Measurements from ENCODE around the gene CLCN7. TPM values are rescaled to one million over a fixed set of nuclear protein-coding genes. Genes with fewer than 3 reads are reported as not detected.

Gene CLCN7
- total and polyA plus RNA-seq, 2 of the 13 experiments (the other 11 are each of a cell fraction or from before 2014, with no cell fraction given), result 24.6 to 25.1 TPM

- TF ChIP-seq PLSCR1 (CRISPR knock-in tag; IDR thresholded peaks at IDR 0.05; ENCODE audit: borderline replicate concordance), result no peak
- peak; percentile 64 for TF ChIP-seq ZFY (CRISPR knock-in tag; IDR thresholded peaks at IDR 0.05)
- TF ChIP-seq, protein P1, sequence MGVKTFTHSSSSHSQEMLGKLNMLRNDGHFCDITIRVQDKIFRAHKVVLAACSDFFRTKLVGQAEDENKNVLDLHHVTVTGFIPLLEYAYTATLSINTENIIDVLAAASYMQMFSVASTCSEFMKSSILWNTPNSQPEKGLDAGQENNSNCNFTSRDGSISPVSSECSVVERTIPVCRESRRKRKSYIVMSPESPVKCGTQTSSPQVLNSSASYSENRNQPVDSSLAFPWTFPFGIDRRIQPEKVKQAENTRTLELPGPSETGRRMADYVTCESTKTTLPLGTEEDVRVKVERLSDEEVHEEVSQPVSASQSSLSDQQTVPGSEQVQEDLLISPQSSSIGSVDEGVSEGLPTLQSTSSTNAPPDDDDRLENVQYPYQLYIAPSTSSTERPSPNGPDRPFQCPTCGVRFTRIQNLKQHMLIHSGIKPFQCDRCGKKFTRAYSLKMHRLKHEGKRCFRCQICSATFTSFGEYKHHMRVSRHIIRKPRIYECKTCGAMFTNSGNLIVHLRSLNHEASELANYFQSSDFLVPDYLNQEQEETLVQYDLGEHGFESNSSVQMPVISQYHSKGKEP (CRISPR knock-in tag; IDR thresholded peaks at IDR 0.05), result no peak
- 0 out of 2 replicates have a peak, but pooled peaks have one; percentile 58 for TF ChIP-seq ZNF589 (CRISPR knock-in tag; conservative IDR thresholded peaks at IDR 0.05)
- TF ChIP-seq, protein P2, sequence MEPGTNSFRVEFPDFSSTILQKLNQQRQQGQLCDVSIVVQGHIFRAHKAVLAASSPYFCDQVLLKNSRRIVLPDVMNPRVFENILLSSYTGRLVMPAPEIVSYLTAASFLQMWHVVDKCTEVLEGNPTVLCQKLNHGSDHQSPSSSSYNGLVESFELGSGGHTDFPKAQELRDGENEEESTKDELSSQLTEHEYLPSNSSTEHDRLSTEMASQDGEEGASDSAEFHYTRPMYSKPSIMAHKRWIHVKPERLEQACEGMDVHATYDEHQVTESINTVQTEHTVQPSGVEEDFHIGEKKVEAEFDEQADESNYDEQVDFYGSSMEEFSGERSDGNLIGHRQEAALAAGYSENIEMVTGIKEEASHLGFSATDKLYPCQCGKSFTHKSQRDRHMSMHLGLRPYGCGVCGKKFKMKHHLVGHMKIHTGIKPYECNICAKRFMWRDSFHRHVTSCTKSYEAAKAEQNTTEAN (CRISPR knock-in tag; conservative IDR thresholded peaks at IDR 0.05), result no peak
- TF ChIP-seq ZNF652 (CRISPR knock-in tag; IDR thresholded peaks at IDR 0.05; ENCODE audit: borderline replicate concordance, low read depth), result no peak
- TF ChIP-seq ATRX (CRISPR knock-in tag; IDR thresholded peaks at IDR 0.05; ENCODE audit: borderline replicate concordance), result no peak
- TF ChIP-seq ZC3H4 (CRISPR knock-in tag; IDR thresholded peaks at IDR 0.05; ENCODE audit: borderline replicate concordance), result no peak
- no peak for TF ChIP-seq ZNF552 (CRISPR knock-in tag; IDR thresholded peaks at IDR 0.05; ENCODE audit: borderline replicate concordance)
- TF ChIP-seq SATB2 (CRISPR knock-in tag; IDR thresholded peaks at IDR 0.05), result no peak
- TF ChIP-seq, protein P3, sequence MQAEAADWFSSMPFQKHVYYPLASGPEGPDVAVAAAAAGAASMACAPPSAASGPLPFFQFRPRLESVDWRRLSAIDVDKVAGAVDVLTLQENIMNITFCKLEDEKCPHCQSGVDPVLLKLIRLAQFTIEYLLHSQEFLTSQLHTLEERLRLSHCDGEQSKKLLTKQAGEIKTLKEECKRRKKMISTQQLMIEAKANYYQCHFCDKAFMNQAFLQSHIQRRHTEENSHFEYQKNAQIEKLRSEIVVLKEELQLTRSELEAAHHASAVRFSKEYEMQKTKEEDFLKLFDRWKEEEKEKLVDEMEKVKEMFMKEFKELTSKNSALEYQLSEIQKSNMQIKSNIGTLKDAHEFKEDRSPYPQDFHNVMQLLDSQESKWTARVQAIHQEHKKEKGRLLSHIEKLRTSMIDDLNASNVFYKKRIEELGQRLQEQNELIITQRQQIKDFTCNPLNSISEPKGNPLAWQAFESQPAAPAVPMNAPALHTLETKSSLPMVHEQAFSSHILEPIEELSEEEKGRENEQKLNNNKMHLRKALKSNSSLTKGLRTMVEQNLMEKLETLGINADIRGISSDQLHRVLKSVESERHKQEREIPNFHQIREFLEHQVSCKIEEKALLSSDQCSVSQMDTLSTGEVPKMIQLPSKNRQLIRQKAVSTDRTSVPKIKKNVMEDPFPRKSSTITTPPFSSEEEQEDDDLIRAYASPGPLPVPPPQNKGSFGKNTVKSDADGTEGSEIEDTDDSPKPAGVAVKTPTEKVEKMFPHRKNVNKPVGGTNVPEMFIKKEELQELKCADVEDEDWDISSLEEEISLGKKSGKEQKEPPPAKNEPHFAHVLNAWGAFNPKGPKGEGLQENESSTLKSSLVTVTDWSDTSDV (CRISPR knock-in tag; IDR thresholded peaks at IDR 0.05), result no peak
- no peak for TF ChIP-seq STAT5B (CRISPR knock-in tag; IDR thresholded peaks at IDR 0.05)
- TF ChIP-seq ZNF468 (CRISPR knock-in tag; IDR thresholded peaks at IDR 0.05), result no peak
- peak; percentile 65; the same call in 1 of the 2 replicates for TF ChIP-seq KAT8 (CRISPR knock-in tag; IDR thresholded peaks at IDR 0.05)
- TF ChIP-seq, protein P4, sequence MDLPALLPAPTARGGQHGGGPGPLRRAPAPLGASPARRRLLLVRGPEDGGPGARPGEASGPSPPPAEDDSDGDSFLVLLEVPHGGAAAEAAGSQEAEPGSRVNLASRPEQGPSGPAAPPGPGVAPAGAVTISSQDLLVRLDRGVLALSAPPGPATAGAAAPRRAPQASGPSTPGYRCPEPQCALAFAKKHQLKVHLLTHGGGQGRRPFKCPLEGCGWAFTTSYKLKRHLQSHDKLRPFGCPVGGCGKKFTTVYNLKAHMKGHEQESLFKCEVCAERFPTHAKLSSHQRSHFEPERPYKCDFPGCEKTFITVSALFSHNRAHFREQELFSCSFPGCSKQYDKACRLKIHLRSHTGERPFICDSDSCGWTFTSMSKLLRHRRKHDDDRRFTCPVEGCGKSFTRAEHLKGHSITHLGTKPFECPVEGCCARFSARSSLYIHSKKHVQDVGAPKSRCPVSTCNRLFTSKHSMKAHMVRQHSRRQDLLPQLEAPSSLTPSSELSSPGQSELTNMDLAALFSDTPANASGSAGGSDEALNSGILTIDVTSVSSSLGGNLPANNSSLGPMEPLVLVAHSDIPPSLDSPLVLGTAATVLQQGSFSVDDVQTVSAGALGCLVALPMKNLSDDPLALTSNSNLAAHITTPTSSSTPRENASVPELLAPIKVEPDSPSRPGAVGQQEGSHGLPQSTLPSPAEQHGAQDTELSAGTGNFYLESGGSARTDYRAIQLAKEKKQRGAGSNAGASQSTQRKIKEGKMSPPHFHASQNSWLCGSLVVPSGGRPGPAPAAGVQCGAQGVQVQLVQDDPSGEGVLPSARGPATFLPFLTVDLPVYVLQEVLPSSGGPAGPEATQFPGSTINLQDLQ (CRISPR knock-in tag; IDR thresholded peaks at IDR 0.05), result no peak
- TF ChIP-seq ZNF563 (CRISPR knock-in tag; IDR thresholded peaks at IDR 0.05), result peak; percentile 81; the same call in 1 of the 2 replicates
- peak; percentile 70 for TF ChIP-seq TARDBP (CRISPR knock-in tag; IDR thresholded peaks at IDR 0.05)
- no peak for TF ChIP-seq ZNF713 (CRISPR knock-in tag; IDR thresholded peaks at IDR 0.05)
- no peak for TF ChIP-seq ZBTB3 (CRISPR knock-in tag; IDR thresholded peaks at IDR 0.05; ENCODE audit: borderline replicate concordance, low read depth)
- no peak for TF ChIP-seq CBX2 (IDR thresholded peaks at IDR 0.05; ENCODE audit: low read depth, low read length)
- no peak for TF ChIP-seq CBX2 (CRISPR knock-in tag; IDR thresholded peaks at IDR 0.05; ENCODE audit: low read depth)
These were observed 43.9 kb downstream of the CLCN7 start, which contains the start of gene PERCC1 (continued) for GRCh38 chr16:1430759-1431496.
